ENCODE results near the gene GRK3. TPM values are rescaled to one million over a fixed set of nuclear protein-coding genes. Genes with fewer than 3 reads are reported as not detected.
"Not testable (repeated sequence)": the region's sequence is repeated elsewhere in the genome, so short reads cannot be mapped to it uniquely, and the experiment has no call there.

The GRK3 gene
- total RNA-seq, 4 donors from 2014 or later: 2.0 to 12.4 (median 3.6) TPM

DNA sequence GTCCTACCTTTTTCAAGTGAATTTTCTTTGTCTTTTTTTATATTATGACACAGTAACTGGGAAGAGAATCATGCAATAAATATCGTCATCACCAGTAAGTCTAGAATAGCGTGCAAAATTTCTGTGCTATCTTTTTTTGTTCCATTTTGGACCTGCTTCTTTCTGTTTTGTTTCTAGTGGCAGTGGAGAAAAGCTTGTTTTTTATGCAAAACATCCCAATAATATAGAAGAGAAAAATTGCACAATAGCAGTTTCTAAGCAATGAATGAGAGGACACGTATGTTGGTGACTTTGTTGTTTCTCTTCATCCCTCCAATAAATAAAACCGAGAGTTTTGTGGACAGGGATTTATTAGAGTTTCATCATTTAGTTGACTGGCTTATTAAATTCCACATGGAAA, 10.3 kb downstream of the GRK3 start:
- DNase-seq: no peak
- TF ChIP-seq CTCF (IDR thresholded peaks at IDR 0.05) (no peak), POLR2A (IDR thresholded peaks at IDR 0.05) (no peak)
- H3K27me3 ChIP-seq: no peaks in the 10 kb centered on the region
- H3K27ac ChIP-seq: no peak overlapping the region
- H3K4me1 ChIP-seq: no peaks in the 10 kb centered on the region
- no peaks in the 10 kb centered on the region for H3K36me3 ChIP-seq
- H3K4me3 ChIP-seq: no peak overlapping the region
- H3K9me3 ChIP-seq: no peaks in the 10 kb centered on the region

DNA sequence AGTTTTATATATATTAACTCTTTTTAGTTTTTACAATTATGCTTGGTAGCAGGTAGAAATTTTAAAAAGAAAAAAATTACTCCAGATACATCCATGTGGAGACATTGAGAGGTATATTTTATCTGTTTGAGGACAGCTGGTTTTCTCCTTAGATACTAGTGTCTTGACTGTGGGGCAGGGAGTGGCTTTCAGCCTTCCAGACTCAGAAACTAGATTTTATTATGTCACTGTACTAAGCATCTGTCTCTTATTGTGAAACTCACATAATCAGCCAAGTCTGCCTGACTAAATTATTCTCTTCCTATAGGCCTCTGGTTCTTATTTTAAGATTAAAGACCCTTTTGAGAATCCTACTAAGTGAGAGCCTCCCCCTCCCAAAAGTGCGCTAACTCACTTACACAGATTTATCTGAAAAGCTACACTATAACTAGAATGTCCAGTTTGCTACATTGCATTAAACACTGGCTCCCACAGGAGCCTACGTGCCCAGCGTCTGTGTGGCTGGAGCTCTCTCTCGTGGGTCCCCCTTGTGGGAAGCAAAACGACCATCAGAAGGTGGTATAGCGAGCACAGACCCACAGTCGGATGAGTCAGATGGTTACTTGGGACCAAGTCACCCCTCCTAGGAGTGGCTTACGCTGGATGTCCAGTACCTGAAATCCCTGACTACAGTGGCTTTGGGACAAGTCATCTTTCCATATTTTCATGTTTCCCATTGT, 11.4 kb downstream of the GRK3 start:
- not testable (repeated sequence) for H3K4me1 ChIP-seq, H3K36me3 ChIP-seq, H3K4me3 ChIP-seq, H3K9me3 ChIP-seq, DNase-seq, H3K27me3 ChIP-seq, H3K27ac ChIP-seq

DNA sequence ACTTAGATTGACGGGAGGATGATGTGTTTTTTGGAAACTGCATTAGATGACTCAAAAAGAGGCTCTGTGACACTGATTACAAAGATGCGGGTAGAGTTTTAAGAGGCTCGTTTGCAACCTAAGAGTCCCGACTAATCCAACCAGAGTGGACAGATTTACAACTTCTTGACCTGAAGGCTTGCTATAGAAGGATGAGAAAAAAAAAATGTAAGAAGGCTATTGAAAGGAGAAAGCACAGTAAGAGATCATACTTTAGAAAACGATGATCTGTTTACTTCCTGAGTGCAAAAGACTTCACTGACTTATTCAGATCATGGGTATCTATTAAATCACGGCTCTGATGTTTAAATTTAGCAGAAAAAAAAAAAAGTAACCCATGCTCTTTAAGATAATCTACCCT, 17.0 kb downstream of the GRK3 start:
- H3K9me3 ChIP-seq, H3K27ac ChIP-seq, H3K4me3 ChIP-seq, DNase-seq, H3K36me3 ChIP-seq, H3K4me1 ChIP-seq, H3K27me3 ChIP-seq: not testable (repeated sequence)

GRCh38 chr22:25582946-25583345, 18.5 kb downstream of the GRK3 start:
- no peak overlapping the region for H3K4me3 ChIP-seq
- no peaks in the 10 kb centered on the region for H3K36me3 ChIP-seq
- H3K9me3 ChIP-seq: no peaks in the 10 kb centered on the region
- H3K27ac ChIP-seq: no peak overlapping the region
- no peaks in the 10 kb centered on the region for H3K27me3 ChIP-seq
- no peak for TF ChIP-seq CTCF (IDR thresholded peaks at IDR 0.05)
- TF ChIP-seq POLR2A (IDR thresholded peaks at IDR 0.05): no peak
- no peaks in the 10 kb centered on the region for H3K4me1 ChIP-seq
- DNase-seq: no peak

GRCh38 chr22:25584993-25585392, 20.5 kb downstream of the GRK3 start:
- not testable (repeated sequence) for H3K36me3 ChIP-seq, H3K9me3 ChIP-seq, H3K27ac ChIP-seq, H3K4me1 ChIP-seq, H3K27me3 ChIP-seq, DNase-seq, H3K4me3 ChIP-seq

- H3K36me3 ChIP-seq, DNase-seq, H3K27me3 ChIP-seq, H3K4me3 ChIP-seq, H3K27ac ChIP-seq, H3K4me1 ChIP-seq, H3K9me3 ChIP-seq: not testable (repeated sequence)
These were observed 25.2 kb downstream of the GRK3 start for GRCh38 chr22:25589664-25590063.

- H3K4me1 ChIP-seq, H3K27ac ChIP-seq, H3K27me3 ChIP-seq, H3K36me3 ChIP-seq, DNase-seq, H3K4me3 ChIP-seq, H3K9me3 ChIP-seq: not testable (repeated sequence)
These were observed 28.8 kb downstream of the GRK3 start for GRCh38 chr22:25593323-25593722.

- no peaks in the 10 kb centered on the region for H3K4me1 ChIP-seq
- no peak overlapping the region for H3K4me3 ChIP-seq
- TF ChIP-seq CTCF (IDR thresholded peaks at IDR 0.05): no peak
- no peak for TF ChIP-seq POLR2A (IDR thresholded peaks at IDR 0.05)
- H3K36me3 ChIP-seq: no peaks in the 10 kb centered on the region
- H3K27ac ChIP-seq: no peak overlapping the region
- H3K9me3 ChIP-seq: no peaks in the 10 kb centered on the region
- DNase-seq: no peak
- H3K27me3 ChIP-seq: no peaks in the 10 kb centered on the region
These were observed 34.1 kb downstream of the GRK3 start for GRCh38 chr22:25598609-25599008.

Data from Peyer's patch (tissue), 4 donors.